ENCODE measurements around the gene COL6A2.

The COL6A2 gene

GRCh38 chr21:46145840-46146691 lies 48.2 kb downstream of the COL6A2 start:
- DNase-seq = no peak

DNA sequence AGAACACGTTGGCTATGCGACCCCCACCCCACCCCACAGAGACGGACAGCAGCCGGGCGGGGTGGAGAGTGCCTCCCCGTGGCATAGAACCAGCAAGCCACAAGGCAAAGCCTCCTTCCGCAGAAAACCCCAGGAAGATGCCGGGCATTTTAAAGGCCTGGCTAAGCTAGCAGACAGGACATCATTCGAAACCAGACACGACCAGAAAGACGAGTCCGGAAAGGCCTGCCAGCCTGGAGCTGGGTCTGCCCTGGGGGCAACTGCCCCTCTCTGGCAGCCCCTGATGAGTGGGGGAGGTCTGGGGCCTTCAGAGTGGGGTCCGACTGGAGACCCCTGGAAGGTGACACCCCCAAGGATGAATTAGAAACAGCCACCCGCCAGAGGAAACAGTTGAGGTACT lies 48.9 kb downstream of the COL6A2 start:
- DNase-seq = no peak

GRCh38 chr21:46147429-46147828 lies 49.5 kb downstream of the COL6A2 start:
- peak; percentile 72 for DNase-seq

GRCh38 chr21:46148106-46148505 lies 50.2 kb downstream of the COL6A2 start:
- DNase-seq = no peak

DNA sequence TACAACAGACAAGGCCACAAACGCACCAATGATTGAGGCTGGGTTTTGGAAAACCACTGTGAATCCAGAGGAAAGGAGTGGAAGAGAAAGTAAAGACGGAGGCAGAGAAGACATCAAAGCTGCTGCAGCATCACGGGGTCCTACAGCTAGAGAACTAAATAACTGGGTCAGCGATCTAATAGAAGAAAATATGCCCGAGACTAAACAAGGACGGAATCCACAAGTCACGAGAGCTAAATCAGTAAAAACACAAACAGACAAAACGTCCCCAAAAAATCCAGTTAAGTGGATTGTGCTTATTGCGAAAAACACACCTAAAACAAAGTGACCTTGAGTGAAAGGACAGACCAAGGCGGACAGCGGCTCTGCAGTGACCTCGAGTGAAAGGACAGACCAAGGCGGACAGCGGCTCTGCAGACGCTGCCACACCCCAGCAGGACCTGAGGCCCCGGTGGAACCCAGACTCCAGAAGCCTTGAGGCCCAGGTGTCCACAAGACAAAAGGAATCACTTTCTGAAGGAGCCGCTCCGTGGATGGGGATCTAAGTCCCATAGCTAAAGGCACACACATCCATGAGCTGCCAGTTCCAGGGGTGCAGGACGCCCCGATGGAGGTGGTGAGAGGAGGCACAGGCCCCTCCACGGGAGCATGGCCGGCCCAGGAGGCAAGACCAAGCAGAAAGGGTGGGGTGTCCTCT lies 51.4 kb downstream of the COL6A2 start:
- DNase-seq = no peak

GRCh38 chr21:46150073-46150472 lies 52.2 kb downstream of the COL6A2 start:
- DNase-seq = no peak

DNA sequence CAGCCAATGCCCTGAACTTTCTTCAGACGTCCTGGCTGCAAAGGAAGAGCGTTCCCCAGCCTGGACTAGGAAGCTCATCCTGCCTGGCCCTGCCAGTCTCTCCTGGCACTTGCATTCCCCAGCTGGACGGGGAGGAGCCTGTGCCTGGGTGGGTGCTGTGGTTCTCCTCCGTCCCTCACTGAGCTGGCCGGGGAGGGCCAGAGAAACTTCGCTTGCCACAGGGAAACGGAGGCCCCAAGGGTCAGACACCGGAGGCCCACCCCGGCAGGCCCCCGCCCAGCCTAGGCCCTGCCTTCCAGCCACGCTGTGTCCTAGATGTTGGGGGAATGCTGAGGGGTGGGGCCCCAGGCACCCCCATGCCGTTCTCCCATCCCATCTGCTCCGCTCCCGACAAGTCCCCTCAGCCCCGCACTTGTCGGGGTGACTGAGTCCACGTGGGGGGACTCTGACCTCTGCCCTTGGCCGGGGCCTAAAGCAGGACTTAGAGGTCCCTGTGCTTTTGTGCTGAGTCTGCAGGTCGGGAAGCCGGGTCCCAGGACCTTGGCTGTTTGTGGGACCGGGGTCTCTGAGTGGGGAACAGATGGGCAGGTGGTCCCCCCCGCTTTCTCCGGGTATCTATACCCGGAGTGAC lies 52.7 kb downstream of the COL6A2 start:
- peak; percentile 0 for DNase-seq

GRCh38 chr21:46151261-46151988 lies 53.5 kb downstream of the COL6A2 start:
- DNase-seq = peak; percentile 2

- DNase-seq = peak; percentile 0
These were observed 54.3 kb downstream of the COL6A2 start for GRCh38 chr21:46151989-46152926.

- DNase-seq = no peak
These were observed 55.0 kb downstream of the COL6A2 start for GRCh38 chr21:46152927-46153246.

DNA sequence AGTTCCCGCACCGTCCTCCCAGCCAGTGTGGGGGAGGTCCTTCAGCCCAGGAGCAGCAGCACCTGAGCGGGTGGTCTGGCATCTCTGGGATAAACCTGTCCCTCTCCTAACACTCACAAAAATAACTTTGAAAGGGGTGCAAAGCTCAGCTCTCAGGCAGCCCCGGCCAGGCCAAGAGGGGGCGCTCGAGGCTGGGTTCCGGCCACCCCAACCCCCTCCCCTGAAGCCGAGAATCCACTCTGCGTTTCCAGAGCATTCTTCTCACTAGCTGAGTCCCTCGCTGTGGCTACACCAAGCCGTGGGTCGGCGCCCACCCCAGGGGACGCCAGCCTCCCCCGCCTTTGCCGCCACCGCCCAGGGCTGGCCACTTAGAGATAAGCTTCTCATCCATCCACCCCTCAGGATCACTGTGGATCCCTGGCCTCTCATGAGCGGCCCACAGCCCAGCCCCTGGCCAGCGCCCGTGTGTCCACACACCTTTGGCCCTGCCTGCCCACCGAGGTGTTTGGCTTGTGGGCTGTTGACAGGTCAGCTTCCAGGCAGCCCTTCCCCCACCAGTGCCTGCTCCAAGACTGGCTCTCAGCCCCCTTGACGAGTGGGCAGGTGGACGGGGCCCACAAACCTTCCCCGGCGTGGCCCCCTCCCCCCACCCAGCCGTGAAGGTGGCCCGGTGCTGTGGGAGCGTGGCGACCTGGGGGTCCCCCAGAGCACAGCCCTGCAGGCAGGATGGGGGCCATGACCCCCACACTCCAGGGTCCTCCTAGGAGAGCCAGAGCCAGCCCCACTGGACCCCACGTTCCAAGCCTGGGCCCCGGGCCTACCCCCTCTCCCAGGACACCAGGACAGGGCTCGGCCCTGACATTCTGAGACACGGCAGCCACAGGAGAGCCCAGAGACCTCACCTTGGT lies 55.6 kb downstream of the COL6A2 start:
- DNase-seq = peak; percentile 76

- no peak for DNase-seq
These were observed 56.4 kb downstream of the COL6A2 start for GRCh38 chr21:46154155-46154954.

GRCh38 chr21:46154955-46155513 lies 57.1 kb downstream of the COL6A2 start:
- DNase-seq = no peak

DNA sequence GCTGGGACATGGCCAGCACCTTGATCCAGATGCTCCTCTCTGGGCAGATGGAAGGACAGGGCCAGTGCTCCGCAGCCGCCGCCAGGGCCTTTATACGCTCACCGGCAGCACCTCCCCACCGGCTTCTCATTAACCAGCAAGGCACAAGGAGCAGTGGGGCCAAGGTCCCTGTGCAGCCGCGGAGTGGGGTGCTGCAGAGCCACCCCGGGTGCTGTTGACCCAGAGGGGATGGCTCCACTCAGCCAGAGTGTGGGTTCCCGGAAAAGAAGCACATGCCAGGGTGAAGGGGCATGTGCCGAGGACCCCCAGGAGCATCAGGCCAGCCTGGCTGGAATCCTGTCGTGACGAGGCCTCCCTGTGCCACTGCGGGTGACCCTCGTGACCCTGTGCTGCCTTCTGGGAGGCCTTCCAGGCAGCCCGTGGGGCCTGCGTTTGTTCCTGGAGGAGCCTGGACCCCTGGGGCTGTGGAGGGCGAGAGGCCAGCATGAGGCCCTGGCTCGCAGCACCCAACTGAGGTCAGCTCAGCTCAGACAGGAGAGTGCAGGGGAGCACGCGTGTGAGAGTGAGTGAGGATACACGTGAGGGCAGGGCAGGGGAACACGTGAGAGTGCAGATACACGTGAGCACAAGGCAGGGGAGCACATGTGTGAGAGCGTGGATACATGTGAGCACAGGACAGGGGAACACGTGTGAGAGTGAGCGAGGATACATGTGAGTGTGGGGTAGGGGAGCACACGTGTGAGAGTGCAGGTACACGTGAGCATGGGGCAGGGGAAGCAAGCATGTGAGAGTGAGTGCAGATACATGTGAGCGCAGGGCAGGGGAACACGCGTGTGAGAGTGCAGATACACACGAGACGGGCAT lies 57.8 kb downstream of the COL6A2 start, which contains the start of gene FTCD:
TSS of gene FTCD (minus strand) at position 66 of the 864 bp plus-strand sequence. CDS start at position 10, 56 bp downstream.
- DNase-seq = no peak

- no peak for DNase-seq
These were observed 58.4 kb downstream of the COL6A2 start for GRCh38 chr21:46156378-46156645.

DNA sequence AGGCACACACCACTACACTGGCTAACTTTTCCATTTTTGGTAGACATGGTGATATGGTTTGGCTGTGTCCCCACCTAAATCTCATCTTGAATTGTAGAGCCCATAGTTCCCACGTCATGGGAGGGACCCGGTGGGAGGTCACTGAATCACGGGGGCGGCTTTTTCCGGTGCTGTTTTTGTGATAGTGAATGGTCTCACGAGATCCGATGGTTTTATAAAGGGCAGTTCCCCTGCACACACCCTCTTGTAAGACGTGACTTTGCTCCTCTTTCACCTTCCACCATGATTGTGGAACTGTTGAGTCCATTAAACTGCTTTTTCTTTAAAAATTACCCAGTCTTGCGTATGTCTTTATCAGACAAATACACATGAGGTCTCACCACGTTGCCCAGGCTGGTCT lies 58.8 kb downstream of the COL6A2 start:
- no peak for DNase-seq

GRCh38 chr21:46157396-46157986 lies 59.6 kb downstream of the COL6A2 start:
- no peak for DNase-seq

- no peak for DNase-seq
These were observed 60.1 kb downstream of the COL6A2 start for GRCh38 chr21:46157987-46158451.
